HEK293 (cell line): ENCODE data around the gene SYNDIG1.

Source experiments
- CTCF ChIA-PET: fragments of 350-600 bp; formaldehyde crosslinking; extraction: SDS; loops from one replicate; lab custom pipeline; 2021; ENCODE audit warnings: antibody characterized with exemption; lab: Yijun Ruan, JAX
- POLR2A ChIA-PET: fragments of 300-600 bp; formaldehyde crosslinking; extraction: SDS; loops from one replicate; lab custom pipeline; 2020; ENCODE audit warnings: antibody characterized with exemption, inconsistent platforms; lab: Yijun Ruan, JAX
- H3K27ac ChIP-seq: fragments of 200-500 bp; sonication (Bioruptor generic); 2 replicates; pipeline ENCODE4 v1.5.1; 2014; ENCODE audit warnings: low read depth, low read length, control low read depth, inconsistent platforms; ENCODE audit errors: extremely low read depth
- H3K36me3 ChIP-seq, 2 experiments: fragments of 200-500 bp in 1 of 2; sonication (Bioruptor generic) in 1 of 2; 1 replicate in 1 of 2; 2 replicates in 1 of 2; pipeline ENCODE4 v1.5.1; 2014 to 2017; ENCODE audit warnings: inconsistent platforms in 2 of 2, low read length in 2 of 2; ENCODE audit not compliant: control insufficient read depth in 2 of 2, insufficient read depth in 1 of 2
- H3K4me1 ChIP-seq: fragments of 200-500 bp; sonication (Bioruptor generic); 2 replicates; pipeline ENCODE4 v1.5.1; 2014; ENCODE audit warnings: mild to moderate bottlenecking, low read length, inconsistent platforms; ENCODE audit not compliant: control insufficient read depth, insufficient read depth
- H3K4me3 ChIP-seq: 2 replicates; pipeline ENCODE4 v1.5.1; 2011; ENCODE audit warnings: low read depth, mild to moderate bottlenecking, control low read depth, low read length, moderate library complexity
- H3K9me3 ChIP-seq: fragments of 200-500 bp; sonication (Bioruptor generic); 2 replicates; pipeline ENCODE4 v1.5.1; 2014; ENCODE audit warnings: low read depth, low read length, inconsistent platforms; ENCODE audit not compliant: control insufficient read depth, insufficient read depth
- GLIS1 ChIP-seq: fragments of 450-650 bp; formaldehyde crosslinking; IDR thresholded peaks from 2 replicates; pipeline ENCODE4 v1.5.1; 2016; ENCODE audit warnings: missing biosample characterization, missing genetic modification characterization
- OVOL3 ChIP-seq: fragments of 450-650 bp; formaldehyde crosslinking; IDR thresholded peaks from 2 replicates; pipeline ENCODE4 v1.5.1; 2016; ENCODE audit warnings: missing biosample characterization, missing genetic modification characterization
- SP2 ChIP-seq: fragments of 450-650 bp; formaldehyde crosslinking; IDR thresholded peaks from 2 replicates; pipeline ENCODE4 v1.5.1; 2016; ENCODE audit warnings: missing biosample characterization, missing genetic modification characterization
- SP7 ChIP-seq: fragments of 450-650 bp; formaldehyde crosslinking; IDR thresholded peaks from 2 replicates; pipeline ENCODE4 v1.5.1; 2016; ENCODE audit warnings: missing biosample characterization, missing genetic modification characterization
- TRIM28 ChIP-seq: IDR thresholded peaks from 2 replicates; pipeline ENCODE4 v1.6.1; 2011; ENCODE audit warnings: low read length, control low read depth, borderline replicate concordance
- ZBTB44 ChIP-seq: fragments of 450-650 bp; IDR thresholded peaks from 2 replicates; pipeline ENCODE4 v1.5.1; 2018; ENCODE audit warnings: missing biosample characterization, mild to moderate bottlenecking, missing genetic modification characterization
- ZBTB48 ChIP-seq: fragments of 450-650 bp; formaldehyde crosslinking; IDR thresholded peaks from 2 replicates; pipeline ENCODE4 v1.5.1; 2016; ENCODE audit warnings: missing biosample characterization, missing genetic modification characterization
- ZEB2 ChIP-seq: fragments of 450-650 bp; formaldehyde crosslinking; IDR thresholded peaks from 2 replicates; pipeline ENCODE4 v1.5.1; 2016; ENCODE audit warnings: missing biosample characterization, missing genetic modification characterization
- ZNF138 ChIP-seq: fragments of 450-650 bp; formaldehyde crosslinking; IDR thresholded peaks from 2 replicates; pipeline ENCODE4 v1.5.1; 2016; ENCODE audit warnings: missing biosample characterization, missing genetic modification characterization, borderline replicate concordance
- ZNF23 ChIP-seq: fragments of 450-650 bp; formaldehyde crosslinking; IDR thresholded peaks from 2 replicates; pipeline ENCODE4 v1.5.1; 2016; ENCODE audit warnings: missing biosample characterization, missing genetic modification characterization, borderline replicate concordance
- ZNF335 ChIP-seq: fragments of 450-650 bp; formaldehyde crosslinking; conservative IDR thresholded peaks from 2 replicates; pipeline ENCODE4 v1.5.1; 2016; ENCODE audit warnings: missing biosample characterization, missing genetic modification characterization
- ZNF530 ChIP-seq: fragments of 450-650 bp; formaldehyde crosslinking; IDR thresholded peaks from 2 replicates; pipeline ENCODE4 v1.5.1; 2016; ENCODE audit warnings: low read depth, missing biosample characterization, missing genetic modification characterization
- ZNF544 ChIP-seq: fragments of 450-650 bp; formaldehyde crosslinking; IDR thresholded peaks from 2 replicates; pipeline ENCODE4 v1.5.0; 2017; ENCODE audit warnings: missing biosample characterization, missing genetic modification characterization
- ZNF560 ChIP-seq: fragments of 450-650 bp; formaldehyde crosslinking; IDR thresholded peaks from 2 replicates; pipeline ENCODE4 v1.5.1; 2017; ENCODE audit warnings: missing biosample characterization, missing genetic modification characterization, borderline replicate concordance
- ZNF658 ChIP-seq: fragments of 450-650 bp; formaldehyde crosslinking; IDR thresholded peaks from 2 replicates; pipeline ENCODE4; 2016; ENCODE audit warnings: missing biosample characterization, missing genetic modification characterization
- ZNF664 ChIP-seq: fragments of 450-650 bp; formaldehyde crosslinking; IDR thresholded peaks from 2 replicates; pipeline ENCODE4 v1.5.1; 2016; ENCODE audit warnings: missing biosample characterization, missing genetic modification characterization
- ZNF677 ChIP-seq: fragments of 450-650 bp; IDR thresholded peaks from 2 replicates; pipeline ENCODE4 v1.5.0; 2018; ENCODE audit warnings: missing biosample characterization, mild to moderate bottlenecking, missing genetic modification characterization, moderate library complexity
- ZNF768 ChIP-seq: fragments of 450-650 bp; formaldehyde crosslinking; IDR thresholded peaks from 2 replicates; pipeline ENCODE4 v1.5.1; 2018; ENCODE audit warnings: missing biosample characterization, mild to moderate bottlenecking, missing genetic modification characterization
- ZNF791 ChIP-seq: fragments of 450-650 bp; formaldehyde crosslinking; IDR thresholded peaks from 2 replicates; pipeline ENCODE4 v1.5.1; 2016; ENCODE audit warnings: missing biosample characterization, missing genetic modification characterization
- ZNF843 ChIP-seq: fragments of 450-650 bp; formaldehyde crosslinking; IDR thresholded peaks from 2 replicates; pipeline ENCODE4 v1.5.1; 2016; ENCODE audit warnings: missing biosample characterization, missing genetic modification characterization
- ZSCAN5A ChIP-seq: fragments of 450-650 bp; formaldehyde crosslinking; IDR thresholded peaks from 2 replicates; pipeline ENCODE4 v1.5.1; 2016; ENCODE audit warnings: missing biosample characterization, missing genetic modification characterization
- TF ChIP-seq, protein P1 (sequence below): fragments of 450-650 bp; formaldehyde crosslinking; IDR thresholded peaks from 2 replicates; pipeline ENCODE4 v1.5.1; 2016; ENCODE audit warnings: missing biosample characterization, missing genetic modification characterization
- TF ChIP-seq, protein P2 (sequence below): fragments of 450-650 bp; formaldehyde crosslinking; IDR thresholded peaks from 2 replicates; pipeline ENCODE4 v1.5.1; 2016; ENCODE audit warnings: missing biosample characterization, missing genetic modification characterization, borderline replicate concordance
- TF ChIP-seq, protein P3 (sequence below): sonication (generic); formaldehyde crosslinking; IDR thresholded peaks from 2 replicates; pipeline ENCODE4 v1.8.1; 2022; ENCODE audit warnings: mild to moderate bottlenecking, moderate library complexity, missing genetic modification reagents
- TF ChIP-seq, protein P4 (sequence below): fragments of 450-650 bp; formaldehyde crosslinking; IDR thresholded peaks from 2 replicates; pipeline ENCODE4 v1.5.1; 2016; ENCODE audit warnings: missing biosample characterization, missing genetic modification characterization
- TF ChIP-seq, protein P5 (sequence below): IDR thresholded peaks from 2 replicates; pipeline ENCODE4 v1.6.1; 2011; ENCODE audit warnings: mild to moderate bottlenecking, low read depth, low read length, borderline replicate concordance

The SYNDIG1 gene

GRCh38 chr20:24662752-24663365 lies 193.4 kb downstream of the SYNDIG1 start:
- no peak overlapping the region for H3K4me3 ChIP-seq
- TF ChIP-seq ZNF138 (tag by site-specific recombination) (no peak), ZNF335 (tag by site-specific recombination) (no peak), TRIM28 (no peak), ZNF791 (tag by site-specific recombination) (no peak), SP7 (tag by site-specific recombination) (no peak), ZBTB44 (tag by site-specific recombination) (no peak), ZNF530 (no peak), ZNF560 (tag by site-specific recombination) (no peak), ZNF677 (no peak), OVOL3 (tag by site-specific recombination) (no peak), ZEB2 (no peak), ZNF664 (no peak), ZNF843 (tag by site-specific recombination) (no peak), ZSCAN5A (no peak), GLIS1 (tag by site-specific recombination) (no peak), ZNF23 (tag by site-specific recombination) (no peak), ZNF544 (tag by site-specific recombination) (no peak)
- TF ChIP-seq, protein P1, sequence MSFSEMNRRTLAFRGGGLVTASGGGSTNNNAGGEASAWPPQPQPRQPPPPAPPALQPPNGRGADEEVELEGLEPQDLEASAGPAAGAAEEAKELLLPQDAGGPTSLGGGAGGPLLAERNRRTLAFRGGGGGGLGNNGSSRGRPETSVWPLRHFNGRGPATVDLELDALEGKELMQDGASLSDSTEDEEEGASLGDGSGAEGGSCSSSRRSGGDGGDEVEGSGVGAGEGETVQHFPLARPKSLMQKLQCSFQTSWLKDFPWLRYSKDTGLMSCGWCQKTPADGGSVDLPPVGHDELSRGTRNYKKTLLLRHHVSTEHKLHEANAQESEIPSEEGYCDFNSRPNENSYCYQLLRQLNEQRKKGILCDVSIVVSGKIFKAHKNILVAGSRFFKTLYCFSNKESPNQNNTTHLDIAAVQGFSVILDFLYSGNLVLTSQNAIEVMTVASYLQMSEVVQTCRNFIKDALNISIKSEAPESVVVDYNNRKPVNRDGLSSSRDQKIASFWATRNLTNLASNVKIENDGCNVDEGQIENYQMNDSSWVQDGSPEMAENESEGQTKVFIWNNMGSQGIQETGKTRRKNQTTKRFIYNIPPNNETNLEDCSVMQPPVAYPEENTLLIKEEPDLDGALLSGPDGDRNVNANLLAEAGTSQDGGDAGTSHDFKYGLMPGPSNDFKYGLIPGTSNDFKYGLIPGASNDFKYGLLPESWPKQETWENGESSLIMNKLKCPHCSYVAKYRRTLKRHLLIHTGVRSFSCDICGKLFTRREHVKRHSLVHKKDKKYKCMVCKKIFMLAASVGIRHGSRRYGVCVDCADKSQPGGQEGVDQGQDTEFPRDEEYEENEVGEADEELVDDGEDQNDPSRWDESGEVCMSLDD, result no peak
- TF ChIP-seq, protein P2, sequence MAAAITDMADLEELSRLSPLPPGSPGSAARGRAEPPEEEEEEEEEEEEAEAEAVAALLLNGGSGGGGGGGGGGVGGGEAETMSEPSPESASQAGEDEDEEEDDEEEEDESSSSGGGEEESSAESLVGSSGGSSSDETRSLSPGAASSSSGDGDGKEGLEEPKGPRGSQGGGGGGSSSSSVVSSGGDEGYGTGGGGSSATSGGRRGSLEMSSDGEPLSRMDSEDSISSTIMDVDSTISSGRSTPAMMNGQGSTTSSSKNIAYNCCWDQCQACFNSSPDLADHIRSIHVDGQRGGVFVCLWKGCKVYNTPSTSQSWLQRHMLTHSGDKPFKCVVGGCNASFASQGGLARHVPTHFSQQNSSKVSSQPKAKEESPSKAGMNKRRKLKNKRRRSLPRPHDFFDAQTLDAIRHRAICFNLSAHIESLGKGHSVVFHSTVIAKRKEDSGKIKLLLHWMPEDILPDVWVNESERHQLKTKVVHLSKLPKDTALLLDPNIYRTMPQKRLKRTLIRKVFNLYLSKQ (tag by site-specific recombination), result no peak
- TF ChIP-seq, all 188 proteins: peak for 0
- Histone ChIP-seq H3K9me3 (no peaks in the 10 kb centered on the region), H3K27ac (no peak overlapping the region), H3K4me1 (no peaks in the 10 kb centered on the region), H3K36me3 (no peaks in the 10 kb centered on the region)
- CTCF ChIA-PET, result no interaction called here
- POLR2A ChIA-PET, result no interaction called here

DNA sequence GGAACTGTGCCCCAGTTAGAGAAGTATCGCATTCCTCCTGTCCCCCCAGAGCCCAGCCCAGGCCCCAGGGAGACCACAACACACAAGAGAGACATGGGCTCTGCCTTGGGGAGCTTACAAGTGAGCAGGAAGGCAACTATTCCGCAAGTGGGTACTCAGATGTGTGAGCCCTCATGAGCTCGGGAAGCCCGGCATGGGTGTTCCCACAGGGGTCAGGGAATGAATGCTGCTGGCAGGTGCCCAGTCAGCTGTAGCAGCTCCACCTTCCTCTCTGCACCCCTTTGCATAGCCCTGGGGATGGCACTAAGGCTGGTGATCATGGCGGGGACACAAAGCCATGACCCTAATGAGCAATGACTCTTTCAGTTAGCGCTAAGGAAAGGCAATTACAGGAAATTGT lies 194.1 kb downstream of the SYNDIG1 start:
- Histone ChIP-seq H3K36me3 (no peaks in the 10 kb centered on the region), H3K4me3 (no peak overlapping the region), H3K4me1 (no peaks in the 10 kb centered on the region), H3K27ac (no peak overlapping the region), H3K9me3 (no peaks in the 10 kb centered on the region)
- CTCF ChIA-PET, result no interaction called here
- POLR2A ChIA-PET, result no interaction called here
- no peak for TF ChIP-seq ZNF658 (tag by site-specific recombination)
- TF ChIP-seq, protein P3, sequence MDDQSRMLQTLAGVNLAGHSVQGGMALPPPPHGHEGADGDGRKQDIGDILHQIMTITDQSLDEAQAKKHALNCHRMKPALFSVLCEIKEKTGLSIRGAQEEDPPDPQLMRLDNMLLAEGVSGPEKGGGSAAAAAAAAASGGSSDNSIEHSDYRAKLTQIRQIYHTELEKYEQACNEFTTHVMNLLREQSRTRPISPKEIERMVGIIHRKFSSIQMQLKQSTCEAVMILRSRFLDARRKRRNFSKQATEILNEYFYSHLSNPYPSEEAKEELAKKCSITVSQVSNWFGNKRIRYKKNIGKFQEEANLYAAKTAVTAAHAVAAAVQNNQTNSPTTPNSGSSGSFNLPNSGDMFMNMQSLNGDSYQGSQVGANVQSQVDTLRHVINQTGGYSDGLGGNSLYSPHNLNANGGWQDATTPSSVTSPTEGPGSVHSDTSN (CRISPR knock-in tag), result no peak
- TF ChIP-seq, protein P4, sequence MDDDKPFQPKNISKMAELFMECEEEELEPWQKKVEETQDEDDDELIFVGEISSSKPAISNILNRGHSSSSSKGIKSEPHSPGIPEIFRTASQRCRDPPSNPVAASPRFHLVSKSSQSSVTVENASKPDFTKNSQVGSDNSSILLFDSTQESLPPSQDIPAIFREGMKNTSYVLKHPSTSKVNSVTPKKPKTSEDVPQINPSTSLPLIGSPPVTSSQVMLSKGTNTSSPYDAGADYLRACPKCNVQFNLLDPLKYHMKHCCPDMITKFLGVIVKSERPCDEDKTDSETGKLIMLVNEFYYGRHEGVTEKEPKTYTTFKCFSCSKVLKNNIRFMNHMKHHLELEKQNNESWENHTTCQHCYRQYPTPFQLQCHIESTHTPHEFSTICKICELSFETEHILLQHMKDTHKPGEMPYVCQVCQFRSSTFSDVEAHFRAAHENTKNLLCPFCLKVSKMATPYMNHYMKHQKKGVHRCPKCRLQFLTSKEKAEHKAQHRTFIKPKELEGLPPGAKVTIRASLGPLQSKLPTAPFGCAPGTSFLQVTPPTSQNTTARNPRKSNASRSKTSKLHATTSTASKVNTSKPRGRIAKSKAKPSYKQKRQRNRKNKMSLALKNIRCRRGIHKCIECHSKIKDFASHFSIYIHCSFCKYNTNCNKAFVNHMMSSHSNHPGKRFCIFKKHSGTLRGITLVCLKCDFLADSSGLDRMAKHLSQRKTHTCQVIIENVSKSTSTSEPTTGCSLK (tag by site-specific recombination), result no peak
- no peak for TF ChIP-seq ZNF768 (tag by site-specific recombination)
- TF ChIP-seq SP2 (tag by site-specific recombination), result no peak
- TF ChIP-seq, protein P5, sequence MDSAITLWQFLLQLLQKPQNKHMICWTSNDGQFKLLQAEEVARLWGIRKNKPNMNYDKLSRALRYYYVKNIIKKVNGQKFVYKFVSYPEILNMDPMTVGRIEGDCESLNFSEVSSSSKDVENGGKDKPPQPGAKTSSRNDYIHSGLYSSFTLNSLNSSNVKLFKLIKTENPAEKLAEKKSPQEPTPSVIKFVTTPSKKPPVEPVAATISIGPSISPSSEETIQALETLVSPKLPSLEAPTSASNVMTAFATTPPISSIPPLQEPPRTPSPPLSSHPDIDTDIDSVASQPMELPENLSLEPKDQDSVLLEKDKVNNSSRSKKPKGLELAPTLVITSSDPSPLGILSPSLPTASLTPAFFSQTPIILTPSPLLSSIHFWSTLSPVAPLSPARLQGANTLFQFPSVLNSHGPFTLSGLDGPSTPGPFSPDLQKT, result no peak
- no peak for TF ChIP-seq ZBTB48 (tag by site-specific recombination)
